Measurements from ENCODE around the gene CUTA. TPM values are rescaled to one million over a fixed set of nuclear protein-coding genes. Genes with fewer than 3 reads are reported as not detected.

The CUTA gene
- total RNA-seq, 1 experiment from 2014 or later: 257 TPM

- H3K23me2 ChIP-seq (ENCODE audit: insufficient read length, low read depth, low read length, poor library complexity, severe bottlenecking): no peaks in the 10 kb centered on the region
- H2BK120ac ChIP-seq (ENCODE audit: low read depth, low read length, poor library complexity, severe bottlenecking): no peak overlapping the region
- no peaks in the 10 kb centered on the region for H3K9me3 ChIP-seq (ENCODE audit: control insufficient read depth, low read depth, low read length)
- no peak overlapping the region for H3K23ac ChIP-seq (ENCODE audit: insufficient read length, low read depth, low read length)
- no peak overlapping the region for H4K8ac ChIP-seq (replicated peaks; ENCODE audit: insufficient read length, low read depth, low read length)
- no peak overlapping the region for H3K27ac Mint-ChIP-seq
- no peak overlapping the region for H4K91ac ChIP-seq (ENCODE audit: insufficient read length, low read depth, low read length)
- H3K4me1 Mint-ChIP-seq: peaks cover 0 to 3% of the 10 kb centered on the region in 2 experiments; a peak in 1 of 4 replicates
- no peak overlapping the region for H3K14ac ChIP-seq (ENCODE audit: insufficient read depth, low read length)
- no peaks in the 10 kb centered on the region for H3K9me3 Mint-ChIP-seq
- no peaks in the 10 kb centered on the region; the same call in 1 of the 2 replicates for H3K27me3 Mint-ChIP-seq (ENCODE audit: low read depth)
- no peak overlapping the region for H4K5ac ChIP-seq (ENCODE audit: insufficient read length, low read depth, low read length)
- no peaks in the 10 kb centered on the region for H3K79me2 ChIP-seq (ENCODE audit: insufficient read depth, low read length)
- no peak overlapping the region for H2AFZ ChIP-seq (ENCODE audit: low read length)
- no peak overlapping the region for H2BK15ac ChIP-seq (ENCODE audit: low read depth, low read length)
- no peak for DNase-seq
- H3K4ac ChIP-seq (ENCODE audit: low read depth, low read length): no peak overlapping the region
- H3K36me3 Mint-ChIP-seq (ENCODE audit: insufficient read depth in 1 of 3, low read depth in 3 of 3): peaks cover 72 to 95% (median 91%) of the 10 kb centered on the region in 3 experiments
- no peak overlapping the region for H2BK12ac ChIP-seq (ENCODE audit: insufficient read length, low read depth, low read length)
- no peak overlapping the region for H3K27ac ChIP-seq (ENCODE audit: insufficient read length, low read depth, low read length)
- no peak overlapping the region for H3K4me3 Mint-ChIP-seq
- WGBS (ENCODE audit: extremely low coverage, insufficient read length, low lambda C conversion rate): no CpG with 5 or more reads among the region's 17 CpGs
- H4K20me1 ChIP-seq (ENCODE audit: control insufficient read depth, insufficient read depth, insufficient read length): no peaks in the 10 kb centered on the region
- no peak overlapping the region for H3K18ac ChIP-seq (ENCODE audit: insufficient read length, low read depth, low read length)
- H2BK20ac ChIP-seq (ENCODE audit: low read depth, low read length, poor library complexity, severe bottlenecking): no peak overlapping the region
- no peak overlapping the region for H3T11ph ChIP-seq (ENCODE audit: low read length)
- H3K27me3 ChIP-seq (ENCODE audit: insufficient read depth, low read length): no peaks in the 10 kb centered on the region
- no peak for TF ChIP-seq CTCF (conservative IDR thresholded peaks at IDR 0.05)
- no peak overlapping the region for H2BK5ac ChIP-seq (ENCODE audit: insufficient read length, low read length)
- no peak overlapping the region for H3K56ac ChIP-seq (ENCODE audit: insufficient read length, low read depth, low read length)
- H3K4me2 ChIP-seq (ENCODE audit: insufficient read depth, insufficient read length, low read length): no peak overlapping the region
- H3K4me1 ChIP-seq (ENCODE audit: insufficient read depth, low read length): no peaks in the 10 kb centered on the region
- H3K79me1 ChIP-seq (ENCODE audit: insufficient read depth, low read depth, low read length, poor library complexity, severe bottlenecking): no peaks in the 10 kb centered on the region
- no peak overlapping the region for H3K9ac ChIP-seq (ENCODE audit: extremely low read depth, insufficient read length, low read length)
- no peak overlapping the region for H2AK5ac ChIP-seq (ENCODE audit: insufficient read length, low read length)
Observed at GRCh38 chr6:33443025-33443424, 25.1 kb upstream of the CUTA start.

Measured in H9 (cell line).